Endodermal cell (in vitro differentiated cells): ENCODE data around the gene SRRD. TPM values are rescaled to one million over a fixed set of nuclear protein-coding genes. Genes with fewer than 3 reads are reported as not detected.

Experiments
- DNase-seq: peaks from one replicate; pipeline ENCODE4 v3.0.0-alpha.2; 2017
- H3K27ac ChIP-seq: 2 replicates; pipeline ENCODE4 v1.5.1; 2013; ENCODE audit warnings: mild to moderate bottlenecking, low read depth, low read length, moderate library complexity
- H3K27me3 ChIP-seq: 2 replicates; pipeline ENCODE4 v1.6.1; 2013; ENCODE audit warnings: mild to moderate bottlenecking, low read length, moderate library complexity; ENCODE audit not compliant: insufficient read depth, control insufficient read depth, poor library complexity, severe bottlenecking
- H3K36me3 ChIP-seq: 2 replicates; pipeline ENCODE4 v1.7.0; 2013; ENCODE audit warnings: mild to moderate bottlenecking, low read length, moderate library complexity; ENCODE audit not compliant: control insufficient read depth, insufficient read depth
- H3K4me1 ChIP-seq: one replicate; pipeline ENCODE4 v1.7.0; 2013; ENCODE audit warnings: low read length; ENCODE audit not compliant: control insufficient read depth, insufficient read depth
- H3K4me3 ChIP-seq: 2 replicates; pipeline ENCODE4 v1.5.1; 2013; ENCODE audit warnings: mild to moderate bottlenecking, low read length, moderate library complexity
- H3K9ac ChIP-seq: 2 replicates; pipeline ENCODE4 v1.6.1; 2013; ENCODE audit warnings: mild to moderate bottlenecking, low read length, moderate library complexity; ENCODE audit not compliant: poor library complexity, severe bottlenecking; ENCODE audit errors: extremely low read depth
- H3K9me3 ChIP-seq: 2 replicates; pipeline ENCODE4 v1.6.1; 2013; ENCODE audit warnings: mild to moderate bottlenecking, low read length, moderate library complexity; ENCODE audit not compliant: control insufficient read depth
- H3K27ac Mint-ChIP-seq: 2 replicates; pipeline ENCODE4 v1.8.0; 2020; ENCODE audit warnings: mixed read lengths
- H3K27me3 Mint-ChIP-seq: 2 replicates; pipeline ENCODE4 v1.8.0; 2021; ENCODE audit warnings: mild to moderate bottlenecking, mixed read lengths; ENCODE audit not compliant: insufficient read depth
- H3K36me3 Mint-ChIP-seq: 2 replicates; pipeline ENCODE4 v1.8.0; 2020; ENCODE audit warnings: low read depth, mixed read lengths
- H3K4me1 Mint-ChIP-seq: 2 replicates; pipeline ENCODE4 v1.8.0; 2020; ENCODE audit warnings: mixed read lengths
- H3K4me3 Mint-ChIP-seq: 2 replicates; pipeline ENCODE4 v1.8.0; 2020; ENCODE audit warnings: mild to moderate bottlenecking, moderate library complexity, mixed read lengths
- H3K9me3 Mint-ChIP-seq: 2 replicates; pipeline ENCODE4 v1.8.0; 2020; ENCODE audit warnings: mild to moderate bottlenecking, mixed read lengths
- CTCF ChIP-seq: fragments of 200-600 bp; sonication (generic); conservative IDR thresholded peaks from 2 replicates; pipeline ENCODE4 v1.5.0; 2021; ENCODE audit warnings: antibody characterized with exemption, mild to moderate bottlenecking
- WGBS, 2 experiments: methylation state at CpG; one replicate each; pipeline versions ENCODE4 v1.1.5 to v1.1.7; 2013; ENCODE audit warnings: missing lambda C conversion rate in 2 of 2, mixed read lengths in 1 of 2; ENCODE audit not compliant: insufficient coverage in 1 of 2, insufficient read length in 1 of 2; 5-methylcytosine and 5-hydroxymethylcytosine counted together
- total RNA-seq, 2 donors: library from RNA; stranded (reverse); fragmentation: NEBNext Ultra II Directional in 1 of 2; extraction: Animal tissue kit (Norgen Biotek cat#: 25700) in 1 of 2; gene quantifications; 2 replicates in 1 of 2; 3 replicates in 1 of 2; pipeline ENCODE4 v1.2.1, GENCODE V29; 2021

Gene SRRD
- total RNA-seq, 2 donors from 2014 or later, result 27.4 to 30.0 TPM

- H3K9me3 Mint-ChIP-seq, result no peaks in the 10 kb centered on the region
Observed at GRCh38 chr22:26447584-26448329, 35.9 kb upstream of the SRRD start.

GRCh38 chr22:26448334-26448733 lies 35.3 kb upstream of the SRRD start:
- 92 to 94% methylated on average over 2 to 5 of the region's 5 CpGs for WGBS, 2 experiments
- peak overlapping the region; percentile 22 for H3K27ac Mint-ChIP-seq
- peaks cover 3% of the 10 kb centered on the region for H3K36me3 ChIP-seq
- H3K9me3 ChIP-seq, result no peaks in the 10 kb centered on the region
- H3K27ac ChIP-seq, result no peak overlapping the region
- peaks cover 25% of the 10 kb centered on the region for H3K36me3 Mint-ChIP-seq
- no peak for TF ChIP-seq CTCF
- no peaks in the 10 kb centered on the region for H3K27me3 ChIP-seq
- H3K4me1 Mint-ChIP-seq, result peaks cover 12% of the 10 kb centered on the region
- no peak overlapping the region for H3K4me3 ChIP-seq
- no peaks in the 10 kb centered on the region for H3K4me1 ChIP-seq
- no peak for DNase-seq
- no peak overlapping the region for H3K4me3 Mint-ChIP-seq
- H3K9me3 Mint-ChIP-seq, result no peaks in the 10 kb centered on the region
- H3K27me3 Mint-ChIP-seq, result no peaks in the 10 kb centered on the region
- H3K9ac ChIP-seq, result no peak overlapping the region

More at GRCh38 chr22:26447584-26448329, 35.9 kb upstream of the SRRD start:
- Histone ChIP-seq H3K9me3 (no peaks in the 10 kb centered on the region), H3K36me3 (no peaks in the 10 kb centered on the region), H3K27ac (no peak overlapping the region), H3K27me3 (no peaks in the 10 kb centered on the region), H3K4me3 (no peak overlapping the region), H3K4me1 (no peaks in the 10 kb centered on the region), H3K9ac (no peak overlapping the region)
- no peak overlapping the region for H3K4me3 Mint-ChIP-seq
- DNase-seq, result no peak
- TF ChIP-seq CTCF, result no peak
- peaks cover 12% of the 10 kb centered on the region for H3K4me1 Mint-ChIP-seq
- H3K36me3 Mint-ChIP-seq, result peaks cover 20% of the 10 kb centered on the region
- peak overlapping the region; percentile 22 for H3K27ac Mint-ChIP-seq
- no peaks in the 10 kb centered on the region for H3K27me3 Mint-ChIP-seq
- 82 to 88% methylated on average over 11 to 15 of the region's 15 CpGs for WGBS, 2 experiments

GRCh38 chr22:26448941-26449340 lies 34.7 kb upstream of the SRRD start:
- Histone ChIP-seq H3K9me3 (no peaks in the 10 kb centered on the region), H3K4me3 (no peak overlapping the region), H3K27me3 (no peaks in the 10 kb centered on the region), H3K27ac (no peak overlapping the region), H3K36me3 (peaks cover 8% of the 10 kb centered on the region), H3K9ac (no peak overlapping the region), H3K4me1 (no peaks in the 10 kb centered on the region)
- 93 to 100% methylated on average over 3 to 6 of the region's 6 CpGs for whole genome bisulfite sequencing, 2 experiments
- H3K27ac Mint-ChIP-seq, result peak overlapping the region; percentile 17
- H3K36me3 Mint-ChIP-seq, result peaks cover 29% of the 10 kb centered on the region
- no peaks in the 10 kb centered on the region for H3K9me3 Mint-ChIP-seq
- H3K27me3 Mint-ChIP-seq, result no peaks in the 10 kb centered on the region
- H3K4me1 Mint-ChIP-seq, result peaks cover 12% of the 10 kb centered on the region
- H3K4me3 Mint-ChIP-seq, result no peak overlapping the region
- no peak for TF ChIP-seq CTCF
- DNase-seq, result no peak
